HG02938 (cell line): ENCODE measurements around the gene PLA2G7.
A peak's percentile ranks its signal among the peaks of the same experiment; 100 is the strongest.
"Not testable (repeated sequence)": the region's sequence is repeated elsewhere in the genome, so short reads cannot be mapped to it uniquely, and the experiment has no call there.

Experiments used
- ATAC-seq: cut with Tn5 transposase; IDR thresholded peaks from one replicate; pipeline ENCODE4 v1.9.1; 2021; ENCODE audit warnings: mild to moderate bottlenecking, moderate library complexity; ENCODE audit not compliant: unreplicated experiment

PLA2G7 gene

DNA sequence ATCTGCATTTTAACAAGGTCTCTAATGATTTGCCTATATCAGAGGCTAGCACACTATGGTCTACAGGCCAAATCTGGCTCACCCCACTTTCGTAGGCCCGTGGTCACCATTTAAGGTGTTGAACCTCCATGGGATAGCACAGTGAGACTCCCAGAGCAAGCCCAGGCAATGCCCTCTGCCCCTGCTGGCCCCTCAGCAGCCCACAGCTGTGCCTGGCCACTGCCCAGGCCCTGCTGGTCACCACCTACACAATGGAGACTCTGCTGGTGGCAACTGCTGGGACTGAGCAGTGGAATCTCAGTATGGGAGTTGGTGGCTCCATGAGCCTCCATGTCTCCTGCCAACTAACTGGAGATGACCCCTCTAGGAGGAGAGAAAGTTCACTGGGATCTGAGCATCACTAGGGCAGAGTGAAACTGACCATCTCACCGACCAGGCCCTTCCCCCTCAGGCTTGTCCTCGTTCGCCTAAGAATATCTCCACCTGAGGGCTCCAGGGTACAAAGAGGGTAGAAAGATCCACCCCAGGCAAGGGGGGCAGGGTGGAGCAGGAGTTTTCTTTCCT, 13.8 kb upstream of the PLA2G7 start:
- no peak for ATAC-seq

- no peak for ATAC-seq
Measured at GRCh38 chr6:46746696-46747095, 11.5 kb upstream of the PLA2G7 start, which contains the start of gene ANKRD66. TSS of gene ANKRD66 (plus strand) at chr6:46746933. CDS start at chr6:46751949, 5,016 bp downstream.

DNA sequence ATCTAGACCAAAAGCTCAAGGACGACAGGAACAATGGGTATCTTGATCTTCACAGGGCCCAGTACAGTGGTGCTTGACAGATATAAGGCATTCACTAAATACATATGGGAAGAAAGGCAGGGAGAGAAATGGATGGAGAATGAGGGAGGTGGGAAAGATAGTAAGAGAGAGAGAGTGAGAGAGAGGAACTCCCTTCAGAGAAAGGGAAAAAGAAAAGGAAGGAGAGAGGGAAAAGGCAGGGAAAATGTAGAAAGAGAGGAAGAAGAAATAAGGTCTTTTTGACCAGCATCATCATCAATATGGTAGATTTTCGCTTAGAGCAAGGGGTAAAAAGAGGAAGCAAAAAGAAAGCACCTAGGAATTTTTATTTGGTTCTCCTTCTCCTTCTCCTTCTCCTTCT, 10.8 kb upstream of the PLA2G7 start:
- ATAC-seq = no peak

DNA sequence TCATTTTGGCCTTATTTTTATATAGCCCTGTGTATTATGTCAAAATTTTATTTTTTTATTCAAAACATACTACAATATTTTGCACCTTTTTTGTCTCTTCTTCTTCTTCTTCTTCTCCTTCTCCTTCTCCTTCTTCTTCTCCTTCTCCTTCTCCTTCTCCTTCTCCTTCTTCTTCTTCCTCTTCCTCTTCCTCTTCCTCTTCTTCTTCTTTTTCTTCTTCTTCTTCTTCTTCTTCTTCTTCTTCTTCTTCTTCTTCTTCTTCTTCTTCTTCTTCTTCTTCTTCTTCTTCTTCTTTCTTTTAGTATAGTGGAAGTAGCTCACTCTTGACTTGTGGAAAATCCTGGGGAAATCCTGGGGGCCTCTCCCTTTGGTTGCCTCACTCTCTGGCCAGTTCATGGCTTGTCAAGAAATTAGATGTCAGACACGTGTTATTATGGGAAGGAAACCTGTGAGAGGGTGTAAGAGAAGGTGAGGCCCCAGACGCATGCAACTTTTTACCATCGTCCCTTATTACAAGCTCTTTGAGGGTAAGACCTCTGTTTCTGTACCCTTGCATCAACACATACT, 9.1 kb upstream of the PLA2G7 start:
- not testable (repeated sequence) for ATAC-seq

DNA sequence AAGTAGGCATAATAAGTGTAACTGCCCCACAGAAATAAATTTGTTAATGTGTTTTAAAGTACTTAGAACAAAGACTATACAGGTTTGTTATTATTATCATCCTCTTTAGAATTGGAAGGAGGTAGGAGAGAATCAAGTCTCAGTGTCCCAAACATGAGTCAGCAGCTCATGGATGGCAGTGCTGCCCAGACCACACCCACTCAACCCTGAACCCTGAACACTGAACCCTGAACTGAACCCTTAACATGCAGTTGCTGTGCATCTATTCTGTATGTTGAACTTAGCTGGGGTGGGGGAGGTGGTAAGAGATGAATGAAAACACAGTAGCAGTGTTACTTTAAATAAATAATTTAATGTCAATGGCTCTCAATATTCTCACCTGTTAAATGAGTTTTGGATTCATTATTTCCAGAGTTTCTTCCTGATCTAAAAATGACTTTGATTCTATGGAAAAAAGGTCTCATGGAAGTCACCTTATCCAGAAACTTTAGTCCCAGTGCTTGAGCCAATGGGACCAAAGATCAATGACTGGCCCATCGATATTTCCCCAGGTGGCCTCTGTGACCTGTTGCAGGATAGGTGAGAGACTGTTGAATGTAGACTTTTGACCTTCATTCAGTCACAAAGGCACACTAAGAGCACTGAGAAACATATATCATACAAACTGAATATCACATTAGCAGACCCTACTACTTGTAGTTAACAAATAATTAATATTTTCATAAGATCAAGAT, 8.4 kb upstream of the PLA2G7 start:
- ATAC-seq = no peak

DNA sequence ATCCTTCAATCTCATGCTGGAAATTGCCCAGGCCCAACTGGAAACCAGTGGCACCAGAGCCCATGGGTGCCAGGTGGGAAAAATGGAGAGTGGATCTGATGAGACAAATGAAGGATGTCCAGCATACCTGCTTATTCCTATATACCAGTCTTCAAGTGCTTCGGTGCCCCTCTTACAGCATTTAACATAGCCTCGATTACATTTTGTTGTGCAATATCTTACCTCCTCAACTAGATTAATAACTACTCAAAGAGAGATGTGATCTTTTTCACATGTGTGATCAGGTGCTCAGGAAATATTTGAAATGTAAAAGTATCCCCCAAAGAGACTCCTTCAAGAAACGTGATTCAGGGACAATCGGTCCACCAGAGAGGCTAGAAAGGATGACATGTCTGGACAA, 6.7 kb upstream of the PLA2G7 start:
- ATAC-seq = no peak

DNA sequence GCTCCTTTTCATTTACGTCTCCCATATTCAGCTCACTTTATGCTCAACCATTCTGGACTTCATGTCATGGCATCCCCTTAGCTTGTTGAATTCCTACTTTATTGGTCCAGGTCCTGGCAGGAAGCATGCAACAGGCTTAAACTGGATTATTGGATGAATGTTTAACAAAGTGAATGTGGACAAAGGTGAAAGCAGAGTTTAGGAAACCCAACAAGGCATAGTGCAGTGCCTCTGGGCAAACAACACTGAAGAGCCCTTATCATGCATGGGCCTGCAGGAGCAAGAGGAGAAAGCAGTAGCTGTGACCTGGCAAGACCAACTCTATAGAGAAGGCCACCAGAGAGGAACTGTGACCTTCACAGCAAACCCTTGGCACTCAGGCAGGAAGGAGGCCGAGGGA, 6.3 kb upstream of the PLA2G7 start:
- no peak for ATAC-seq

DNA sequence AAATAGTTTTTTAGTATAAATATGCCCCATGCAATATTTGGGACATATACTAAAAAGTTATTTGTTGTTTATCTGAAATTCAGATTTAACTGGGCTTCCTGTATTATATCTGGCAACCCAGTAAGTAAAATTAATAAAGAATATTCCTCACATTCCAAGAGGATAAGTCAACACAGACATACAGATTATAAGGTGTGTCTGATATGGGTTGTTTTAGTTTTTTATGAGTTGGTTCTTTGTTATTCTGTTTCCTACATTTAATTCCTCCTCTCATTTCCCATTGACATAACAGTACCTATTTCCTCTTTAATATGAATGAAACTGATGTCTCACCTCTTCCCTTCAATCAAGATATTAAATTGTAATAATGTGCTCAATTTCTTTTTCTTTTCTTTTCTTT, 1.7 kb upstream of the PLA2G7 start:
- no peak for ATAC-seq

- no peak for ATAC-seq
Measured at GRCh38 chr6:46735720-46736031, 501 bp upstream of the PLA2G7 start.

DNA sequence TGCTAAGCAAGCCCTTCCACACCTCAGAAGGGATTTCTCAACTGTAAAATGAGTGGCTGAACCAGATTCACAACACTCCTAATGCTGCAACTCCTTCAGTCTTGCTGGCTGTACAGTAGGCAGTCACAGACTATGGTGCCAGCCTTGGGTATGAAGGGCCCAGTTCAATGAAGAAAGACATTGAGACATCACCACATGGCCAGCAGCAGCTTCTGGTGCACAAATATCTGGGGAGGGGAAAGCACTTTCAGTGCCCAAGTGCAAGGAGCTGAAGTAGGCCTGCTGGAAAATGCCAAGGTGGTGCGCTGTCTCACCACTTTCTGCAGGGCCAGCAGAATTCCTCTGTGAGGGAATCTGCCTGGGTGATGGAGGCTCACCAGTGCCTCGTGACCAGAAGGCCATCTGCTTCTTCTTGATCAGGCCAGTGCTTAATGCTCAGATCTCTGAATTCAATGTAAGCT, 1.8 kb downstream of the PLA2G7 start:
- ATAC-seq = no peak

GRCh38 chr6:46730921-46731461, 4.2 kb downstream of the PLA2G7 start:
- ATAC-seq = no peak

DNA sequence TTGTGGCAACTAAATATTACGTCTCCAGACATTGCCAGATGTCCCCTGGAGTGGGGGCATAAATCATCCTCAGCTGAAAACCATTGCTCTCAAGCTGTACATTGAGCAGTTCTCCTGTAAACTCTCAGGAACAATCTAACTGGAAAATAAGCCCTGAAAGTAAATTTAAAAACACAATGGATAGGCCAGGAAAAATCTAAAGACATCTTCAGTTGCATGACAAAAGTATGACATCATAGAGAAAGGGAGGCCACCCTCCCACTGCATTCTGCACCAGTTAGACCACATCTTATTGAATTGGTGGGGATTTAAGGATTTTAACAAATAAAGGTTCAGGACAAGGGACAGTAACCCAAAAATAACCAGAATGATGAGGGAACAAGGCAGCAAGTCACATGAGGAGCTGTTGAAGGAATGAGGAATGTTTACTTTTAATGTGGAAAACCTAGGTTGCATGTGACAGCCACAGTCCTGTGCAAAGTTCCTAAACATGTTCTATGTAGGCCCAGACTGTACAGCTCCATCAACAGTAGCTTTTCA, 5.3 kb downstream of the PLA2G7 start:
- ATAC-seq = no peak

DNA sequence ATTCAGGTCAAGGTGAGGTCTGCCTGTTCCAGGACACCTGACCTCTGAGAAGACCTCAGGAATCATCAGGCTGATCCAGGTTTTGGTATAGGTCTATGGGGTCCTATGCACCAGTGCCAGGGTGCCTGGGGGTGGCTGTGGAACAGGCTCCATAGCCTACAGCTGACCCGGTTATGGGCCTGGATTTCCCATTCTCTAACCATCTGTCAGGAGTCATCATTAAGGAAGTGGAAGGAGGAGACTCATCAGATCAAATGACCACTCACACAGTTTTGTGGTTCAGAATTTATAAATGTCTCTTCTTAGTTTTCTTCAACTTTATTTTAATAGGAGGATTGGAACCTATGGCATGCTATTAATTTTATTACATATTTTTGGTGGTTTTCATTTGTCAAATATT, 14.8 kb downstream of the PLA2G7 start:
- no peak for ATAC-seq

DNA sequence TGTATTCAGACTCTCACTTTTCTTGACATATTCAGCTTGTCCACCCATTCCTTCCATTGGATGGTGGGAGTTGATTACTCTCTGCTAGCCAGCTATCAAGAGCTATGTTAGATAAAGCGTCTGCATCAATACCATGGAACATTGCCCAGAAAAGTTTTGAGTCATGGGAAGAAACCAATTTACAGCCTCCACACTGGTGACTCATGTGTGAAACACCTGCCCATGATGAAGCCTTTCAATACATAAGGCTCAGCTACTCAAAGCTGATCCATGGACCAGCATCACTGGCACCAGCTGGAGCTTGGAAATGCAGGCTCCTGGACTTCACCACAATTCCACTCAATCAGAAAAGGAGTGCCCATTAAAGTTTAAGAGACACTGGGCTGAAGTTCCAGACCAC, 16.1 kb downstream of the PLA2G7 start:
- ATAC-seq = no peak

- no peak for ATAC-seq
Measured at GRCh38 chr6:46715141-46715540, 20.0 kb downstream of the PLA2G7 start.

- ATAC-seq = no peak
Measured at GRCh38 chr6:46711491-46711890, 23.7 kb downstream of the PLA2G7 start.

DNA sequence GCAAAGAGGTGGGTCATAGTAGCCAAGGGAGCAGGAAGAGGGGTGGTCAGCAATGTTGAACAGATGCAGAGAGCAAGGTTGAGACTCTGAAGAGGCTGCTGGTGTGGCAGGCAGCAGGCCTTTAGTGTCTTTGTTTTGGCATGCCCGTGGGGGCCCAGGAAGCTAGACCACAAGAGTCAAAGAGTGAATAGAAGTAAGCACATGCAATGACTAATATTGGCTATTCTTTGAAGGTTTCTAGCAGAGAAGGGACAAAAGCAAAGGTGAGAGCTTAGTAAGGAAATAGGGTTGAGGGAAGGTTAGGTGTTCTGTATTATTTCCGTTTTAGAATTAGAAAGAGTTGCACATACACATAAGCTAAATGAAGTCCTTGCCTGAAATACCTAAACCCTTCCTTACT, 28.7 kb downstream of the PLA2G7 start:
- ATAC-seq = peak; percentile 73

GRCh38 chr6:46704562-46704961, 30.6 kb downstream of the PLA2G7 start:
- ATAC-seq = no peak

GRCh38 chr6:46699970-46700369, 35.2 kb downstream of the PLA2G7 start:
- no peak for ATAC-seq

GRCh38 chr6:46690911-46691451, 44.2 kb downstream of the PLA2G7 start:
- no peak for ATAC-seq

- no peak for ATAC-seq
Measured at GRCh38 chr6:46690141-46690755, 44.9 kb downstream of the PLA2G7 start.
